Prostate gland (tissue), 2 donors: ENCODE results near the gene FAM174C.

Experiments used
- CTCF ChIP-seq, 4 experiments: fragments of 200-600 bp in 2 of 4; fragments of 450-650 bp in 2 of 4; sonication (generic) in 2 of 4; IDR thresholded peaks; 1 replicate in 3 of 4; 2 replicates in 1 of 4; pipeline ENCODE4 v1.5.1; 2016 to 2019; ENCODE audit warnings: antibody characterized with exemption in 4 of 4, mild to moderate bottlenecking in 2 of 4, moderate library complexity in 2 of 4
- POLR2A ChIP-seq: fragments of 450-650 bp; IDR thresholded peaks from one replicate; pipeline ENCODE4 v1.6.1; 2016; ENCODE audit warnings: antibody characterized with exemption, mild to moderate bottlenecking
- POLR2AphosphoS5 ChIP-seq: sonication (generic); formaldehyde crosslinking; IDR thresholded peaks from one replicate; pipeline ENCODE4 v1.6.1; 2017; ENCODE audit warnings: antibody characterized with exemption

GRCh38 chr19:1258707-1259205 lies 16.6 kb upstream of the FAM174C start:
- TF ChIP-seq POLR2A (no peak), CTCF (IDR thresholded peaks at IDR 0.05) (no peak), POLR2AphosphoS5 (no peak)
